Pancreas (tissue), 10 donors: ENCODE measurements around the gene PCYT1A. TPM values are rescaled to one million over a fixed set of nuclear protein-coding genes. Genes with fewer than 3 reads are reported as not detected.

Experiments
- ATAC-seq, 4 donors: fragments of 200-7000 bp; cut with Tn5 transposase; one replicate each; pipeline versions ENCODE4 v1.8.0 to v1.9.1; 2020; ENCODE audit warnings: mild to moderate bottlenecking in 4 of 4, moderate library complexity in 4 of 4
- DNase-seq, 6 donors: peaks; one replicate each; pipeline ENCODE4 v3.0.0-alpha.2; 2020
- FAIRE-seq: peaks from 2 replicates; lab custom pipeline; 2012; peaks lifted over from hg19 to GRCh38; lab: Jason Lieb, UNC
- H3K27ac ChIP-seq, 4 donors: fragments of 200-600 bp; sonication (generic); 1 replicate in 3 of 4; 2 replicates in 1 of 4; pipeline versions ENCODE4 v1.5.0 to v1.8.0; 2020
- H3K27me3 ChIP-seq, 4 donors: fragments of 200-600 bp; one replicate each; pipeline ENCODE4 v1.8.0; 2021
- H3K36me3 ChIP-seq, 3 donors: fragments of 200-600 bp; sonication (generic) in 1 of 3; one replicate each; pipeline versions ENCODE4 v1.5.0 to v1.8.0; 2020 to 2021
- H3K4me1 ChIP-seq, 3 donors: fragments of 200-600 bp; one replicate each; pipeline ENCODE4 v1.8.0; 2021
- H3K4me3 ChIP-seq, 4 donors: fragments of 200-600 bp; sonication (generic) in 2 of 4; one replicate each; pipeline versions ENCODE4 v1.5.0 to v1.8.0; 2020 to 2021
- H3K9me3 ChIP-seq, 4 donors: fragments of 200-600 bp; one replicate each; pipeline ENCODE4 v1.8.0; 2021
- WGBS, 2 donors: extraction: QIAGEN DNeasy Blood & Tissue Kit; methylation state at CpG; one replicate each; pipeline ENCODE4 v1.1.7; 2013; 5-methylcytosine and 5-hydroxymethylcytosine counted together
- intact Hi-C, 3 donors: fragments of 100-400 bp; cut with DNase I; formaldehyde crosslinking; loops; one replicate each; pipeline versions ENCODE4 v1.11.1 to v1.14.2; 2022
- polyA plus RNA-seq, 2 donors: library from polyadenylated mRNA; stranded (reverse); fragments of 200-250 nt; gene quantifications; one replicate each; pipeline ENCODE4 v1.2.3, GENCODE V29; 2013
- total RNA-seq, 6 donors: library from RNA; stranded (reverse); fragmentation: NEBNext Ultra II Directional in 4 of 6; extraction: Animal tissue kit (Norgen Biotek cat#: 25700) in 4 of 6; gene quantifications; one replicate each; pipeline versions ENCODE4 v1.2.1 to v1.2.4, GENCODE V29; 2021 to 2023
- TF ChIP-seq, protein P1 (sequence below), 4 donors: fragments of 200-600 bp; sonication (generic) in 3 of 4; IDR thresholded peaks; one replicate each; pipeline versions ENCODE4 v1.5.0 to v1.8.0; 2021; ENCODE audit warnings: antibody characterized with exemption in 4 of 4
- donor health status: healthy with polysubstance abuse.
- donor health status: DM: no; HTN: no; CAD: no; lungs with moderate emphysema.
- donor health status: DM: no; HTN: no; CAD: no.
- donor health status: control.
- donor health status: control.
- donor health status: Bipolar disorder and iron deficiency.
- donor health status: DM: yes; HTN: yes; CAD: no.
- donor health status: DM: no; HTN: no; CAD: no.
- donor health status: DM: no; HTN: no; CAD: no.
- donor health status: DM: yes; HTN: yes; CAD: no.

PCYT1A gene
- total and polyA plus RNA-seq, 8 donors = 14.1 to 26.0 (median 16.5) TPM

DNA sequence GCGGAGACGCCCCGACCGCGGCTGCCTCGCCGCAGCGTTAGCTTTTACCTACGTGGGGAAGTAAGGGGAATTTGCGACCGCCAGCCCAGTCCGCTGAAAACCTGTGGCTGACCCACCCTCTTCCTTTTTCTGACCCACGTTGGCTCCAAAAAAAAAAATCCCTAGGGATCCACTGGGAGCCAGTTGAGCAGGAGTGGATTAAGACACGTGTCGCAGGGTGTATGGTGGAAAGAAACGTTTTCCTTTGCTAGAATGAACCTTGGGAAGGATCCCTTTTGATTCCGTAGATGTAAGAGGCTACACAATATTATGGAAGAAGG lies 575 bp upstream of the PCYT1A start:
- Histone ChIP-seq H3K27me3 (no peaks in the 10 kb centered on the region), H3K36me3 (no peaks in the 10 kb centered on the region), H3K4me3 (peak overlapping the region; percentile 65 to 87 (median 70)), H3K4me1 (peaks cover 0 to 21% (median 7%) of the 10 kb centered on the region in 3 donors), H3K9me3 (no peaks in the 10 kb centered on the region), H3K27ac (peak overlapping the region; percentile 72 to 93 (median 86))
- DNase-seq = no peak
- TF ChIP-seq, protein P1, sequence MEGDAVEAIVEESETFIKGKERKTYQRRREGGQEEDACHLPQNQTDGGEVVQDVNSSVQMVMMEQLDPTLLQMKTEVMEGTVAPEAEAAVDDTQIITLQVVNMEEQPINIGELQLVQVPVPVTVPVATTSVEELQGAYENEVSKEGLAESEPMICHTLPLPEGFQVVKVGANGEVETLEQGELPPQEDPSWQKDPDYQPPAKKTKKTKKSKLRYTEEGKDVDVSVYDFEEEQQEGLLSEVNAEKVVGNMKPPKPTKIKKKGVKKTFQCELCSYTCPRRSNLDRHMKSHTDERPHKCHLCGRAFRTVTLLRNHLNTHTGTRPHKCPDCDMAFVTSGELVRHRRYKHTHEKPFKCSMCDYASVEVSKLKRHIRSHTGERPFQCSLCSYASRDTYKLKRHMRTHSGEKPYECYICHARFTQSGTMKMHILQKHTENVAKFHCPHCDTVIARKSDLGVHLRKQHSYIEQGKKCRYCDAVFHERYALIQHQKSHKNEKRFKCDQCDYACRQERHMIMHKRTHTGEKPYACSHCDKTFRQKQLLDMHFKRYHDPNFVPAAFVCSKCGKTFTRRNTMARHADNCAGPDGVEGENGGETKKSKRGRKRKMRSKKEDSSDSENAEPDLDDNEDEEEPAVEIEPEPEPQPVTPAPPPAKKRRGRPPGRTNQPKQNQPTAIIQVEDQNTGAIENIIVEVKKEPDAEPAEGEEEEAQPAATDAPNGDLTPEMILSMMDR (IDR thresholded peaks at IDR 0.05) = no peak
- intact Hi-C loops = no loop called here
- 0 to 2% methylated on average over 17 of the region's 17 CpGs for WGBS, 2 donors
- no peak for FAIRE-seq
- peak in 3 of 4 donors; percentile 6 to 43 (median 28) for ATAC-seq

DNA sequence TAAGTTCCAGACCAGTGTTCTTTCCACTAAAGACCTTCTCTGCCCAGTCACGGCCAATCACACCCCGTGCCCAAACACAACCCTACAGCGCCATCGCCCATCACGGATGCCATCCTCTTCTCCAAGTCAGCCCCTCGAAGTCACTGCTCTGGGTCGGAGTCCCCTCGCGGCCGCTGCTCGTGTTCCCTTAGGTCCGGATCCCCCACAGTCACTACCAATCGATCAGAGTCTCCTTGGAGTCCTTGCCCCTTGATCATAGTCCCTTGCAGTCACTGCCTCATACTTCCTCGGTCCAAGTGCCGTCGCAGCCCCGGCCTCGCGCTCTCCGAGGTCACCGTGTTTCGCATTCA lies 461 bp downstream of the PCYT1A start:
- Histone ChIP-seq H3K27ac (peak overlapping the region; percentile 72 to 93 (median 86)), H3K9me3 (no peaks in the 10 kb centered on the region), H3K27me3 (no peaks in the 10 kb centered on the region), H3K4me1 (peaks cover 0 to 21% (median 7%) of the 10 kb centered on the region in 3 donors), H3K36me3 (no peaks in the 10 kb centered on the region), H3K4me3 (peak overlapping the region; percentile 65 to 87 (median 70))
- ATAC-seq = peak; percentile 13 to 52 (median 36)
- DNase-seq = peak in 2 of 6 donors; percentile 34 to 39
- no peak for FAIRE-seq
- TF ChIP-seq, protein P1 (IDR thresholded peaks at IDR 0.05) = no peak
- 0% methylated on average over 22 of the region's 22 CpGs for WGBS, 2 donors
- intact Hi-C loops = no loop called here

DNA sequence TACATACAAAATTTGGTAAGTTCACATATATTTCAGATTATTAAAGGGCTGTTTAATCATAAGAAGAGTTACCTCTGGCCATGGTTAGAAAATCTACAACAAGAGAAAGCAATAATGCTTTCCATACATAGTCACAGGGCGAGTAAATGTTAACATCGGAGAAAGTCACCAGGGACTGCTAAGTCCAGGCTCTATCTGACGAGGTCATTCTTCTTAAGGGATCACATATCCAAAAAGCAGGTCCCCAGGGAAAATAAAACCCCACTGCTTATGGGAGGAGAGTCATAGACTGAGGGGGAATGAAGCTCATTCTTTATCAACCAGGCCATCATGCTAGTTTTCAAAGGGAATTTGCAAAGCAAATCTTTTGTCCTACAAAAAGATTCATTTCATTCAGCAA lies 3.1 kb downstream of the PCYT1A start:
- no peak overlapping the region for H3K27ac ChIP-seq
- no peaks in the 10 kb centered on the region for H3K27me3 ChIP-seq
- intact Hi-C loops = no loop called here
- H3K4me1 ChIP-seq = peaks cover 7 to 39% (median 16%) of the 10 kb centered on the region in 3 donors
- no peak overlapping the region for H3K4me3 ChIP-seq
- ATAC-seq (no peak), FAIRE-seq (no peak), DNase-seq (no peak)
- WGBS, 2 donors = 26 to 62% methylated on average over 3 of the region's 3 CpGs
- no peaks in the 10 kb centered on the region for H3K36me3 ChIP-seq
- TF ChIP-seq, protein P1 (IDR thresholded peaks at IDR 0.05) = no peak
- H3K9me3 ChIP-seq = no peaks in the 10 kb centered on the region

DNA sequence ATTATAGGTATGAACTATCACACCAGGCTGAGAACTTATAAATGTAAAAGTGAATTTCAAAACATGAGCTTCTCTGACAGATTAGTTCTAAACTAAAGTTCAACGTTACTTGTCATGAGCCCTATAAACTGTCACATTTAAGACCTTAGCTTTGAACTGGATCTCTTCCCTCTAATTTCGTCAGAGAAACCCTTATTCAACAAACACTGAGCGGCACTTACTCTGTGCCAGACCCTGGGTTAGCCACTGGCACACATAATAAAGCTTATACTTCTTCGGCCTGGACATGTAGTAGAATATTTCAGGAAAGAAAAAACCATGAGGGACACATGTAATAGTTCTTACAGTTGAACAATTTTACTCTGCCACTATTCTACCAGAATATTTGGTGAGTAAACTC lies 5.6 kb downstream of the PCYT1A start:
- DNase-seq (no peak), FAIRE-seq (no peak), ATAC-seq (no peak)
- H3K4me1 ChIP-seq = peaks cover 12 to 40% (median 21%) of the 10 kb centered on the region in 3 donors
- peak overlapping the region in 1 of 4 donors; percentile 15 for H3K27ac ChIP-seq
- H3K27me3 ChIP-seq = no peaks in the 10 kb centered on the region
- no peaks in the 10 kb centered on the region for H3K9me3 ChIP-seq
- WGBS, 2 donors = 57 to 66% methylated on average over 4 of the region's 4 CpGs
- H3K4me3 ChIP-seq = no peak overlapping the region
- TF ChIP-seq, protein P1 (IDR thresholded peaks at IDR 0.05) = no peak
- no peaks in the 10 kb centered on the region for H3K36me3 ChIP-seq
- intact Hi-C loops = no loop called here

DNA sequence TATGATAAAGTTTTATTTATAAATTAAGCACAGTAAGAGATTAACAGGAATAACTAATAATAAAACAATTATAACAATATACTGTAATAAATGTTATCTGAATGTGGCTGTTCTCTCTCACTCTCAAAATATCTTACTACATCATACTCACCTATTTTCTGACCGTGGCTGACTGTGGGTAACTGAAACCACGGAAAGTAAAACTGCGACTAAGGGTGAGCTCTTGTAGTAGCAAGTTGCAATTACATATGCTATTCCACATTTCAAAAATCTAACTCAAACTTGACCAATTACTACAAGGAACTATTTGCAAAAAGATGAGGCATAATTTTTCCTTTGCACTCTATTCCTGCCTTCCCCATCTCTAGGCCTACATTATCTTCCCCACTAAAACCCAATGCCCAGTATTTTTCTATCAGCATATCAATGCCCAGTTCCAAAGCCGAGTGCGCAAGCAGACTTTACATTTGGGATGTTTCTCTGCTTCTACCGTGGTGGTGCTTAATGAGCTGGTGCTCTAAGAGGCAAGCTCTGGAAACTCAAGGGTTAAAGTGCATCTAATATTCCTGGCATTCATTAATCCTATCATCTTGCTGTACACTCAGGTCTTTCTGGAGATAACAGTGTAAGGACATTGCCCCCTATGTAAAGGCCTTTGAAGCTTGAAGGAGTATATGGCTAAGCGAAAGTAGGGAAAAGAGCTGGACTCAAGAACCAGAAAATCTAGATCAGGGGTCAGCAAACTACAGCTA lies 6.7 kb downstream of the PCYT1A start:
- peaks cover 12 to 36% (median 14%) of the 10 kb centered on the region in 3 donors for H3K4me1 ChIP-seq
- DNase-seq = no peak
- WGBS, 2 donors = 76 to 77% methylated on average over 7 of the region's 7 CpGs
- H3K27ac ChIP-seq = peak overlapping the region in 1 of 4 donors; percentile 15
- no peaks in the 10 kb centered on the region for H3K27me3 ChIP-seq
- intact Hi-C loops = no loop called here
- no peaks in the 10 kb centered on the region for H3K9me3 ChIP-seq
- H3K36me3 ChIP-seq = no peaks in the 10 kb centered on the region
- ATAC-seq = no peak
- no peak for FAIRE-seq
- no peak overlapping the region for H3K4me3 ChIP-seq
- TF ChIP-seq, protein P1 (IDR thresholded peaks at IDR 0.05) = no peak
